K562 (cell line): ENCODE data around the gene CLEC4A. TPM values are rescaled to one million over a fixed set of nuclear protein-coding genes. Genes with fewer than 3 reads are reported as not detected.
A peak's percentile ranks its signal among the peaks of the same experiment; 100 is the strongest.

Source experiments
- AFF4 ChIP-seq: sonication (generic); formaldehyde crosslinking; IDR thresholded peaks from 2 replicates; pipeline ENCODE4 v1.8.0; 2023; ENCODE audit warnings: mild to moderate bottlenecking, missing genetic modification reagents
- CBX2 ChIP-seq: fragments of 200-600 bp; sonication (generic); IDR thresholded peaks from one replicate; pipeline ENCODE4 v1.6.1; 2012; ENCODE audit warnings: mild to moderate bottlenecking, low read length, inconsistent platforms; ENCODE audit not compliant: insufficient read depth, poor library complexity, severe bottlenecking
- E2F5 ChIP-seq: sonication (generic); formaldehyde crosslinking; IDR thresholded peaks from 2 replicates; pipeline ENCODE4 v1.8.0; 2022; ENCODE audit warnings: mild to moderate bottlenecking, missing genetic modification reagents
- ETV6 ChIP-seq, 3 experiments: fragments of 150-350 bp in 1 of 3; sonication (generic) in 1 of 3; formaldehyde crosslinking in 1 of 3; IDR thresholded peaks; 2 replicates each; pipeline versions ENCODE4 v1.6.1 to v1.8.0; 2014 to 2022; ENCODE audit warnings: borderline replicate concordance in 2 of 3, low read depth in 2 of 3, antibody characterized with exemption in 1 of 3, low read length in 1 of 3, mild to moderate bottlenecking in 1 of 3, missing genetic modification reagents in 1 of 3
- ID3 ChIP-seq, 2 experiments: fragments of 250-450 bp in 1 of 2; fragments of 450-650 bp in 1 of 2; sonication (Bioruptor Pico) in 1 of 2; IDR thresholded peaks; 2 replicates each; pipeline versions ENCODE4 v1.6.1 to v1.8.0; 2016 to 2021; ENCODE audit warnings: mild to moderate bottlenecking in 2 of 2, moderate library complexity in 2 of 2, missing compliant biosample characterization in 1 of 2, missing genetic modification characterization in 1 of 2
- MAFK ChIP-seq: IDR thresholded peaks from 2 replicates; pipeline ENCODE4 v1.6.1; 2011; ENCODE audit warnings: low read length, improper control_type of control experiment
- RREB1 ChIP-seq: fragments of 250-450 bp; sonication (Bioruptor Pico); IDR thresholded peaks from 2 replicates; pipeline ENCODE4 v1.4.0; 2020
- SPI1 ChIP-seq: IDR thresholded peaks from 2 replicates; pipeline ENCODE4 v1.6.1; 2011; ENCODE audit warnings: low read depth, low read length, control low read depth, borderline replicate concordance
- TAL1 ChIP-seq: fragments of 450-650 bp; IDR thresholded peaks from 2 replicates; pipeline ENCODE4 v1.6.1; 2016; ENCODE audit warnings: mild to moderate bottlenecking
- ZBTB8A ChIP-seq: fragments of 450-650 bp; IDR thresholded peaks from 2 replicates; pipeline ENCODE4 v1.6.1; 2018; ENCODE audit warnings: mild to moderate bottlenecking, moderate library complexity; ENCODE audit not compliant: partially characterized antibody
- ZHX1 ChIP-seq: fragments of 150-350 bp; conservative IDR thresholded peaks from 2 replicates; pipeline ENCODE4 v1.6.1; 2014; ENCODE audit warnings: low read length
- ZKSCAN1 ChIP-seq: fragments of 150-350 bp; IDR thresholded peaks from 2 replicates; pipeline ENCODE4 v1.6.1; 2016; ENCODE audit warnings: low read depth, low read length
- ZNF584 ChIP-seq: fragments of 200-800 bp; sonication (Bioruptor generic); IDR thresholded peaks from 2 replicates; pipeline ENCODE4 v1.6.1; 2016; ENCODE audit warnings: low read depth, mild to moderate bottlenecking, missing genetic modification characterization, missing compliant biosample characterization
- polyA plus RNA-seq, 8 experiments: library from polyadenylated mRNA; depleted of rRNA in 4 of 8; stranded (reverse) in 5 of 8; unstranded in 3 of 8; fragments of >200 nt; fragmentation: Nextera tagmentation in 2 of 8; fragmentation: Illumina TruSeq in 1 of 8; extraction: Ambion mirVana in 2 of 8; extraction: Trizol in 1 of 8; gene quantifications; 2 replicates each; pipeline versions ENCODE4 v1.2.1 to v1.2.3, GENCODE V29; 2011 to 2014; ENCODE audit warnings: inconsistent platforms in 1 of 8, missing spikeins in 1 of 8
- total RNA-seq, 7 experiments: library from RNA; depleted of rRNA in 6 of 7; stranded (reverse); fragments of >200 nt in 6 of 7; fragmentation: Illumina TruSeq in 2 of 7; extraction: Trizol in 2 of 7; gene quantifications; 2 replicates each; pipeline versions ENCODE4 v1.2.1 to v1.2.3, GENCODE V29; 2011 to 2021; ENCODE audit warnings: low replicate concordance in 1 of 7

CLEC4A gene
- total and polyA plus RNA-seq, 9 of the 15 experiments (the other 6 are each of a cell fraction or from before 2014, with no cell fraction given), result 0.06 to 0.27 (median 0.18) TPM; not detected in 5

GRCh38 chr12:8156845-8157244 is 33.4 kb downstream of the CLEC4A start, which contains the start of gene ZNF705A (continued):
- TF ChIP-seq AFF4 (CRISPR knock-in tag) (no peak), ZBTB8A (no peak), ID3 (CRISPR knock-in tag; IDR thresholded peaks at IDR 0.05) (no peak), ID3 (tag; IDR thresholded peaks at IDR 0.05) (no peak), ZHX1 (no peak), ETV6 (IDR thresholded peaks at IDR 0.05; ENCODE audit: borderline replicate concordance in 1 of 2, low read depth in 2 of 2, low read length in 1 of 2) (no peak), ETV6 (CRISPR knock-in tag; IDR thresholded peaks at IDR 0.05; ENCODE audit: borderline replicate concordance) (no peak), MAFK (peak; percentile 80), CBX2 (no peak), RREB1 (no peak), ZKSCAN1 (no peak), TAL1 (no peak), E2F5 (CRISPR knock-in tag) (no peak), ZNF584 (no peak), SPI1 (peak; percentile 91)
